COLO829 (cell line): Measurements from ENCODE around the gene PIK3CD.
"Not testable (repeated sequence)": the region's sequence is repeated elsewhere in the genome, so short reads cannot be mapped to it uniquely, and the experiment has no call there.

Experiments used
- DNase-seq: peaks from one replicate; pipeline ENCODE4 v3.0.0; 2012; ENCODE audit warnings: low spot score

Gene PIK3CD

DNA sequence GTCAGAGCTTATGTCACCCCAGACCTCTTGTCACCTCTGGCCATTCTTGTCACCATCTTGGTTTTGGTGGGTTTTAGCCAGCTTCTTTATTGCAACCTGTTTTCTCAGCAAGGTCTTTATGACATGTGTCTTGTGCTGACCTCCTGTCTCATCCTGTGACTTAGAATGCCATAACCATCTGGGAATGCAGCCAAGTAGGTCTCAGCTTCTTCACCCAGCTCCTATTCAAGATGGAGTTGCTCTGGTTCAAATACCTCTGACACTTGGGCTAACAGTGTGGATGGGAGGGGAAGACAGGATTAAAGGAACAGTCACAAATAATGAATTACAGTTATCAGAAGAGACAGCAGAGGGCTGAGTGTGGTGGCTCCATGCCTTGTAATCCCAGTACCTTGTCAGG is 30.5 kb upstream of the PIK3CD start:
- DNase-seq = no peak

DNA sequence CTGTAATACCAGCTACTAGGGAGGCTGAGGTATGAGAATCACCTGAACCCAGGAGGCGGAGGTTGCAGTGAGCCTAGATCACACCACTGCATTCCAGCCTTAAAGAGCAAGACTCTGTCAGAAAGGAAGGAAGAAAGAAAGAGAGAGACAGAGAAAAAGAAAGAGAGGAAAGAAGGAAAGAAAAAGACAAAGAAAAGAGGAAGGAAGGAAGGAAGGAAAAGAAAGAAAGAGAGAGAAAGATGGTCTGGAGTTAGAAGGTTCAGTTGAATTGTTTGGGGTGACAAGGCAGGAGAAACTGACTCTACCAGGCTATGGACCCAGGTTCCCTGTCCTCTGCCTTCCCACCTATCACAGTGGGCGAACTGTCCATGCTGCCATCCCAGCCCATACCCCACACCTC is 27.4 kb upstream of the PIK3CD start:
- no peak for DNase-seq

DNA sequence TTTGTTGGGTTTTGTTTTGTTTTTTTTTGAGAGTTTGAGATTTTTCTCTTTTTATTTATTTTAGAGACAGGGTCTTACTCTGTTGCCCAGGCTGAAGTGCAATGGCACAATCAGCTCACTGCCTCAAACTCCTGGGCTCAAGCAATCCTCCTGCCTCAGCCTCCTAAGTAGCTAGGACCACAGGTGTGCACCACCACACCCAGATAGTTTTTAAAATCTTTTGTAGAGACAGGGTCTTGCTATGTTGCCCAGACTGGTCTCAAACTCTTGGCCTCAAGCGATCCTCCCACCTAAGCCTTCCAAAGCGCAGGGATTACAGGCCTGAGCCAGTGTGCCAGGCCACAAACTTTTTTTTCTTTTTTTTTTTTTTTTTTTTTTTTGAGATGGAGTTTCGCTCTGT is 26.5 kb upstream of the PIK3CD start:
- DNase-seq = not testable (repeated sequence)

DNA sequence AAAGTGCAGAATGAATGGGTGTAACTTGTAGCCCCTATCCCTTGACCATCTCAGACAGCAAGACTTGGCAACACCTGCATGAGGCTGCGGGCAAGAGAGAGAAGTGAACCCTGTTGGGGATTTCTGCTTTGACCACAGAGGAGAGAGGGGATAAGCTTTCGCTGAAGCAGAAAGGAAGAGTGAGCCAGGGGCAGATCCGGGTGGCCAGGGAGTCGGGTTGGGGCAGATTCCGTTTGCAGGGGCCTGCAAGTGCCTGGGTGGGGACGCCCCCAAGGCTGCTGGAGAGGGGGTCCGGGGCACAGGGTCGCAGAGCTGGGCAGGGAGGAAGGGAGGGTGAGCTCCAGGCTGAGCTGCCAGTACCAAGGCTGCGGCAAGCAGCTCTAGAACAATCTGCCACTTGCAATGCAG is 25.3 kb upstream of the PIK3CD start:
- no peak for DNase-seq

DNA sequence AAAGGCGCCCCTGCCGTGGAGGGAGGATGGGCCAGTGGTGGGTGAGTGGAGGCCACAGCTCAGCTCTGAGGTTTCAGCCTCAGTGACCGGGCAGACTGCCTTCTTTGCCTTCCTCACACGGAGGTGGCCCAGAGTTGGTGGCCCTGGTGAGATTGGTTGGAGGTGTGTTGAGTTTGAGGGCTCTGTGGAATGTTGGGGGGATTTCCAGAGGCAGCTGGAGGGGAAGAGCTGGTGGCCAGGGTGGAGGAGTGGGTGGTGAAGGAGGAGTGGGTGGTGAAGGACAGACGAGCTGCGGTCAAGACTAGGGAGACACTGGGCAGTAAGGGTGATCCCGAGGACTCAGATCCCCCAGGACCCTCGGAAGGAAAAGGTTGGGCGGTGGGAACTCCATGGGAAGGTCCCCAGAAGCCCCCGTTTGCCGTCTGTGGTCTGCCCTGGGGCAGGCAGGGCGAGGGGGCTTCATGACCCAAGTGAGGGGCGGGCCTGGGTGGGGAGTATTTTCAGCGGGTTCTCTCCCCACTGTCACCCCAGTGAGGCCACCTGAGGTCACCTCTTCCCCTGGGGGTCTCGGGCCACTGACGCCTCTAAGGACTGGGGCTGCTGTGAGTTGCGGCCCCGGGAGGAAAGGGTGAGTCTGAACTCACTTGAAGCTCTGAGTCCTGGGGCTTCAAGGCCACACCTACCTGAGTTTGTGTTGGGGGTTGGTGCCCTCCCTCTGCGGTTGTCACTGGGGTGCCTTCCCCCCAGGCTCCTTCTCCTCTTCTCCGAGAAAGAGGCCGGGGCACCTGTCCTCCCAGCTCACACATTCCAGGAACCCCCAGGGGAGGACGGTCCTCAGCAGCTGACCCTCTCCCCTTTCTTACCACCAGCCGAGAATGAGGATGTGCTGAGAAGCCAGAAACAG is 22.7 kb upstream of the PIK3CD start:
- no peak for DNase-seq

DNA sequence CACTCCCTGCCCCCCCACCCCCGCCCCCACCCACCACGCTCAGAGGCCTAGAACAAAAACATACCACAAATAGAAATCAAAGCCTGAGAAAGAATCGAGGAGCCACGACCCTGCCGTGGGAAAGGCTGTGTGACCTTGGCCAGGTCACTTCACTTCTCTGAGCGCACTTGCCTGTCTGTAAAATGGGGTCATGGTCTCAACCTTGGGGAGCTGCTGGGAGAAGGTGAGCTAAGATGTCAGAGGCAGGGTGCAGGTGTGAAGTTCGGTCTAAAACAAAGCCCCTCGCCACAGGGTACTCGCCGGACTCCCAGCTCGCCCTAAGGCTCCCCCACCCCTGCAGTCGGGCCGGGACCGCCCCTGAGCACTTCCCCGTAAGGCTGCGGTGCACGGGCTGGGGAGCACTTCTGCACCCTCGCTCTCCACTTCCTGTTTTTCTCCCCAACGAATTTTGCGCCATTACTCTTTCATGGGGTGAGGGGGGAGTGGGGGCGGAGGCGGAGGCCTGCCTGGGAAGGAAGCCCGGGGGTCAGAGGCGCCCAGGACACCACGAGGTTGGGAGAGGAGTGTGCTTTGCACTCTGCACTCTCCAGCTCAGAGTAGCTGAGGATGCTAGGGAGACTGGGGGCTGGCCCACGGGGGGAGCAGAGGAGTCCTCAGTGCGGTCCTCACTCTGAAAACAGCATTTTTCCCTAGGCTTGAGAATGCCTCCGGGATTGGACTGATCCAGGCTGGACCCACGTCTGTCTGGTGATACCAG is 21.9 kb upstream of the PIK3CD start:
- DNase-seq = no peak

DNA sequence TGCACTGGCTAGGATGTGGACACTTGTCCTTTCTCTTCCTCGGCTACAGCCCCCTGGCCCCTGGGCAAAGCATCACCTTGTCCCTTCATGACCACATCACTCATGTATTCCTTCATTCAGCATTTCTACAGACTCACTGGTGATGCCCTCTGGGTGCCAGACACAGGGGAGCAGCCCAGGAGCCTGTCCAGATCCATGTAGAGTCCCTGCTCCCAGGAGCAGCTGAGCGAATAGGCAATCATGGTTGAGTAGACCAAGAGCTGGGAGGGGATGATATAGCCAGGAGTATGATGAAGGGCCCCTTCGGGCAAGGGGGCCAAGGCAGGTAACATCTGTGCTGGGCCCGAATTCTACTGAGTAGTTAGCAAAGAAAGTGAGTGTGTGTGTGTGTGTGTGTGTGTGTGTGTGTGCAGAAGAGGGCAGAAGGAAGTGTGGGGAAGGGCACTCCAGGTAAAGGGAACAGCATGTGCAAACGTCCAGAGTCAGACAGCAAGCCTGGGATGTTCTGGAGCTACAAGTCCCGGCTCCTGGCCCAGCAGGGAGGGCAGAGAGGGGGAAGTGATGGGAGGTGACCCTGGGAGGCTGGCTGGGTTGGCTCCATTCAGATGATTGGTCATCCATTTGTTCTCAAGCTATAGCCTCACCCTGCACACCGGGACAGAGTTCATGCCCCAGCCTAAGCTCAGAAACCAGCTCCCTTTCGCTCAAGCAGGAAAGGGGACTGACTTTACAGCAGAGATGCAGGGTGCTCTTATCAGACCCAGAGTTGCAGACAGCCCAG is 21.0 kb upstream of the PIK3CD start:
- DNase-seq = no peak

DNA sequence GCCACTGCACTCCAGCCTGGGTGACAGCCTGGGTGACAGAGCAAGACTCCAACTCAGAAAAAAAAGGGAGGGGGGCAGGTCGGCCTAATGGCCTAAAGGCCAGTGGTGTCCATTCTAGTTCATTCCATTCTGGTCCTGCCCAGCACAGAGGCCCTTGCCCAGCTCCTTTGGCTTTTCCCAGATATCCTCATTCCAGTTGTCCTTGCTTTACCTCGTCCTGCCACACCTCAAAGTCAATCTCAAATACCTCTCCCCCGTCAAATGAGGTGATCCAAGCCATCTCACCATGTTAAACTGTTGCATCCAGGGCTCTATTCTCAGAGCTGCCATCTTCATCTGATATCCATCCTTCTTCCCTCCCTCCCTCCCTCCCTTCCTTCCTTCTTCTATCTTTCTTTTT is 19.9 kb upstream of the PIK3CD start:
- DNase-seq = no peak

DNA sequence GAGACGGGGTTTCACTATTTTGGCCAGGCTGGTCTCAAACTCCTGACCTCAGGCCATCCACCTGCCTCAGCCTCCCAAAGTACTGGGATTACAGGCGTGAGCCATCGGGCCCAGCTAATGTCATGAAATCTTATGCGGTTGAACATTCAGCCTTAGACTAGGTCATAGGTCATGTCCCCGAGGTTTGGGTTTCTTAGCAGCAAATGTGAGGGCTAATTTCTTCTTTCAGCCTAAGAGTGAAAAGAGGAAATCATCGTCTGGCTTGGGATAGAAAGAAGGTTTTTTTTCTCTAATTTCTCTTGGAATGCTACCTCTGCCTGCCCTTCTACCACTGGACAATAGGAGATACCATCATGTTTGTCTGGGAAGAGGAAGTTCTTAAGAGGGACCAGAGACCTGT is 18.0 kb upstream of the PIK3CD start:
- DNase-seq = no peak

DNA sequence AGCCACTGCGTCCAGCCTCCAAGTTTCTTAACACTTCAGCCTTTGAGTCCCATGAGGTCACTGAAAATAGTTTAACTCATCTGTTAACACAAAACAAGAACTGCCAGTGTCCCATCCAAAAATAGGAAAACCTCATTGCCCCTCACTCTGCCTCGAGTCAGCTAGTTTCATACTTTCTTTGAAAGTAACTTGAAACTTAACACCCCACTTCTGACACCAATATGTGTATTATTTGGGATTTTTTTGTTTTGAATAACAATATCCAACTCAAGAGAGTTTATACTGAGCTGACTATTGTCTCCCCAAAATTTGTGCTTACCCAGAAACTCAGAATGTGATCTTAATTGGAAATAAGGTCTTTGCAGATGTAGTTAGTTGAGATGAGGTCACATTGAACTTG is 16.9 kb upstream of the PIK3CD start:
- no peak for DNase-seq

DNA sequence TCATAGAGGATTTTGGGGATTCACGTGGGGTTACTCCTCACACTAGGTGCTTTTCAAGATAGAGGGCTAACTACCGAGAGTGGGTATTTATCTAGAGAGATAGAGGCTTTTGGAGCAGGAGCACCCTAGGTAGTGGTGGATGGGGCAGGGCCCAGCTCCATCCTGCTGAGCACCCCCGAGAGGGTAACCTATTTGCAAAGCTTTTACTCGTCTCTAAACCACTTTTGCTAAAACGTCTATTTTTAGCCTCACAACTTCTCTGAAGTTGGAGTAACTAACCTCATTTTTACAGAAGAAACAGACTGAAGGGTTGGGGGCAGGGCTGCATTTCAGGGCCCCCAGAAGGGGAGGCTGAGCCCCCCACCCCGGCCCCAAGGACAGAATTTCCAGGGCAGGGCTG is 12.3 kb upstream of the PIK3CD start:
- DNase-seq = no peak

DNA sequence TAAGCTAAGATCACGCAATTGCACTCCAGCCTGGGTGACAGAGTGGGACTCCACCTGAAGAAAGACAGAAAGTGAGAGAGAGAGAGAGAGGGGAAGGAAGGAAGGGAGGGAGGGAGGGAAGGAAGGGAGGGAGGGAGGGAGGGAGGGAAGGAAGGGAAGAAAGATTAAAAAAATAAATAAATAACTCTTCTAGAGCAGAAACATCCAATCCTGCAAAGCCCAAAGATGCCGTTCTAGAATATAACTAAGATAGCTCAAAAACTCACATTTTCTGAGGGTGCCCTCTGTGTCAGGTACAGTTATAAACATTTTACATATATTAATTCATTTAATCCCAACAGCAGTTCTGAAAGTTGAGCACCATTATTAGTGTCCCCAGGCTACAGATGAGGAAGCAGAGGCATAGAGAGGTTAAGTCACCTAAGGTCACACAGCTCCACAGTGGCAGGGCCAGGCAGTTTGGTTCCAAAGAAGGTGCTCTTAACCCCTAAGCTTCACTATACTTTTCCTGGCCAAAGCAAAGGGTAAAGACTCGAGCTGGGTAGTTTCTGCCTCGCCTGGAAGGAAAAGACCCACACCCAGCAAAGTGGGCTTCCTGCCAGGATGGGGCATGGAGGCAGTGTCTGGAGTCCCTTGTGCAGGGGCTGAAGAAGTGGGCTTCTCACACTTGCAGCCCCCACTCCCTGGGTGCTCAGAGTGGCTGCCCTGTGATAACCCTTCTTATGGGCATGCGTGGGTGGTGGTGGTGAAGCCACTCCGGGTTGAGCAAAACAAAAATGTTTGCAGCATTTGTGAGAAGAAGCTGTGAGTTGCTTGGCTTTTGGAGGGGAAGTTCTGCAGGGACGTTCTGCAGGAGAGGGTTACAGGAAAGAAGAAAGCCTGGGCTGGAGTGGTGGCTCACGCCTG is 7.9 kb upstream of the PIK3CD start:
- DNase-seq = no peak

DNA sequence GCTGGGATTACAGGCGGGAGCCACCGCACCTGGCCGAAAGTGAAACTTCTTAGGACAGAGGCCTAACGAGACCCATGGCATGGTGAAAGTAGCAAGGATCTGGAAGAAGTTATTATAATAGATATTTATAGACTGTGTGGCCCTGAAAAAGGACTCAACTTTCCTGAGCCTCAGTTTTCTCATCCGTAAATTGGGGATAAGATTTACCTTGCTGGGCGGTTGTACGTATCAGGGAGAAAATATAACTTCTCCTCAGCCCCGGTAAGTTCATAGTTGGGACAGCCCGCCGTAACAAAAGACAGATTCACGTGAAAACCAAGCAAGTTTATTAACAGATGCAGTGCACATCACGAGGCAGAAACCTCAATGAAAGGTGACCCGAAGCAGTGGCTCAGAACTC is 5.5 kb upstream of the PIK3CD start:
- no peak for DNase-seq

DNA sequence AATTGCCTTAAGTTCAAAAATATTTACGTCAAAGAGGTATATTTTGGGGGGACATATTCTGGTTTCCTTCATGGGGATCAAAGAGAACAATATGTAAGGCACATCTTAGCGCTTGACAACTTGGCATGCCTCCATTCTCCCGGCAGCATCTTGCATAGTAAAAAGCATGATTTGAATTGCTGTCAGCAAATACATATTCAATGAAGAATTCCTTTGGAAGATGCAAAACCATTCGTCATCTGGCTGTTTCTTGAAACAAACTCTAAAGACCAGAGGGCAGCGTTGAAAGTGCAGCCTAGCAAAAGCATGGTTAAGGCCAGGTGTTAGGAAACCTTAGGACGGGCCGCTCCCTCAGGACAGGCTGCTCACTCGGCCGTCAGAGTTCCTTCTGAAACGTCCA is 3.4 kb upstream of the PIK3CD start:
- DNase-seq = no peak

DNA sequence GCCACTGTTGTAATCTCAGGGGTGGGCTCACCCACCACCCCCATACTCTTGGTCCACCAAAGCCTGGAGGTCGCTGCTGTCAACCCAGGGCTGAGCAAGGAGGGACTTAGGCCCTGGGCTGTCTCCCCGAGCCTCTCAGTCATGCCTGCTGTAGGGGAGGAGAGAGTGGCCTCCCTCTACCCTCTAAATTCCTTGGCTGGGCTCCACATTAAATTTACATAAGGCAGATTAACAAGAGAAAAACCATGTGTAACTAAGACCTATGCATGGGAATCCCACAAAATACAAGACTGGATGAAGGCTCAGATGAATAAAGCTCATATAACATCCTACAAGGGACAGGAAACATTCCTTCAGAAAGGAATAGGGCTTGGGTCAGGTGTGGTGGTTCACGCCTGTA is 1.8 kb upstream of the PIK3CD start:
- no peak for DNase-seq

DNA sequence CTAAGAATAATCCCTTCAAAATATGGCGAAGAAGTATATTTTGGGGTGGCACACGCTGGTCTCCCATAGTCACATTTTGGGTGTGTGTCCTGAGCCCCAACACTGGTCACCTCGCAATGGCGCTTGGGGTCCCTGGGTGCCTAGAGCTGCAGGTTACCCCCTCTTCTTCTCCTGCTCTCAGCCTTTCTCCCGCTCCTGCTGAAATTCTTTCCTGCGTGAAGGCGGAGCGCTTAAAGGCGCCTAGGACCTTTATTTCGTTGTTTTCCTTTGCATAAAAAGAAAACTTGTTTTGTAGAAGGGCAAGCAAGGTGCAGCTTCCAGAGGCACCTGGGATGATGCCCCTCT is 339 bp upstream of the PIK3CD start:
- DNase-seq = no peak

DNA sequence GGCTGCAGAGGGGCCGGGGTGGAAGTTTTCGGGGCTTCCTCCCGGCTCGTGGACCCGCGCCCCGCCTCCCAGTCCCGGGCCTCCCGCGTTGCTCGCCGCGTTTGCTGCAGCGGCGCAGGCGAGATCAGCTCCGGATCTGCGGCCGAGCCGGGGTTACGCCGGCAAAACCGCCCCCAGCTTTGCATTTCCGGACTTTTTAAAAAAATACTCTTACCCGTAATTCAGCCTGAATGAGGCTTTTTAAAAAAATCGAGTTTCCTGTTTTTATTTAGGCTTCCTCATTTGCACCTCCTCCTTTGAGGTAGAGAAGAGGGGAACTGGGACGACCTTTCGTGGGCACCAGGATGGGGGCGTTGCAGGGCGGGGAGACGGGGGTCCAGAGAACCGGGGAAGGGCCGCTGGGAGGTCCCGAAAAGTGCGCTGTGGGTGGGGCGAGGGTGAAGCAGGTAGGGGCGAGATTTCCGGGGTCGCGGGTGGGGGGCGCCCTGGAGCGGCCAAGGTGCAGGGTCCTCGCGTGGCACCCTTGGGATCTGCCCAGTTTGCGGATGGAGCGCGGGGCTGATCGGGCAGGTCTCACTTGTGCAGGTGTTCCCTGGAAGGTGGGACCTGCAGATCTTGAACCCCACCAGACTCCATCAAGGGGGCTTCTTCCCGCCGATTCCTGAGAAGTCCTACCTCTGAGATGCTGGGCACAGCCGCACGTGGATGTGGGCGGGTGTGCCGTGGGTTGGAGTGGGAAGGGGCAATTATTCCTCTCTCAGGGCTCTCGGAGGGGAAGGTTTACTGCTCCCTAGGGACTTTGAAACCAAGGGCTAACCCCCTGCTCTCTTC is 1.1 kb downstream of the PIK3CD start:
- no peak for DNase-seq

DNA sequence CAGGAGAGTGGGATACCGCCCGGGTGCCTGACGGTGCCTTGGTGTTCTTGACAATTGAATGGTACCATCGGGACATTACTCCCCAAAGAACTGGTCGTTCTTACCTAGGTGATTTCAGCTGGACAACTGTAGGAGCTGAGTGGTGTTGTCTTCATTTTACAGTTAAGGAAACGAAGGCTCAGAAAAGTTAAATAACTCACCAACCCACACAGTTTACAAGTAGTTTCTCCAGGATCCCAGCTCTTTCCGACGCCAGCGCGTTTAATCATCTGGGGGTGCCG is 1.6 kb downstream of the PIK3CD start:
- no peak for DNase-seq

DNA sequence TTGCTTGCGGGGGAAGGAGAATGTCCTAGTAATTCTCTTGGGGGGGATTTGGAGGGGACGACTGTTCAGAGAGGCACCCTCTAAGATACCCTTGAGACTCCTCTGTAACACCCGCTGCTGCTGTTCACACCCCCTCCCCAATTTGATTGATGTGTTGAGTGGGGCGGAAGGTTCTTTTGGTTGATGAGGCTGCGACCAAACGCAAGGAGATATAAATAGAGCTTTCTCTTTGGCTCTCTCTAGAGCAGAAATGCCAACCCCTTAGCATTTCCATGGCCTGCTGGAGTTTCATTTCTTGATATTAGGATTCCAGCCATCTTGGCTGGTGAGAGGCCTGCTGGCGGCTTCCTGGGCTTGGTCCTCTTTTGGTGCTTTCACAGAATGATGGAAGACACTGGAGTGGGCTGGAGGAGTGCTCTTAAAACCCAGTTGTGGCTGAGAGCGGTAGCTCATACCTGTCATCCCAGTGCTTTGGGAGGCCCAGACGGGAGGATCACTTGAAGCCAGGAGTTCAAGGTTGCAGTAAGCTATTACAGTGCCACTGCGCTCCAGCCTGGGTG is 2.0 kb downstream of the PIK3CD start:
- no peak for DNase-seq

DNA sequence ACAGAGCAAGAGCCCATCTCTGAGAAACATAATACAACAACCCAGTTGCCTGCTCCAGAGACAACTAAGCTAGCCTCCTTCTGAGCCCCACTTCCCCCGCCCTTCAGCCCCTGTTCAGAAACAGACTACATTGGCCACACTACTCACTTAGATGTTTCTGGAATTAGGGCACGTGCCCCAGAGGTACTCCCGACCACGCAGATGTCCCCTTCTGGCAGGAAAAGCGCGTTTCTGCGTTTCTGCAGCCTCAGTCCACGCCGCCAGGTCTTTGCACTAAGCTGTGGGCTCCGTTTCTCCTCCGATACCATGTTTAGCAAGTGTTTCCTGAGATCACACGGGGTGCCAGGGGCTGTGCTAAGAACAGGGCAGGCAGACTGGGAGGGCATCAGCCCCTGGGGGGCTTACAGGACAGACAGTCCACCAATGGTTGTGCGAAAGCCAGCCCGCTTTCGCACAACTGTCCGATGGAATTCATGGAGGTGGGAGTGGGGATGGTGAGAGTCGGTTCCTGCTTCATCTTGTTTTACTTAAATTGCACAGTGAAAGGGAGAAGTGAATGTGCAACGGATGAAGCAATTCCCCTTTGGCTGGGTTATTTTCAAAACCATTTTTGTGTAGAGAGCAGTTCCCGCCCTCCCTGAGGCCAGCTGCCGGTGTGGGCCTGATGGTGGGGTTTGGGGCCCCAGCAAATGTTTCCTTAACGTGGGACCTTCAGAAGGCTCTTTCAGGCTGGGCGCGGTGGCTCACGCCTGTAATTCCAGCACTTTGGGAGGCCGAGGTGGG is 2.7 kb downstream of the PIK3CD start:
- DNase-seq = no peak
